IMR-90 (cell line): ENCODE measurements around the gene SPINK5. TPM values are rescaled to one million over a fixed set of nuclear protein-coding genes. Genes with fewer than 3 reads are reported as not detected.

Experiments used
- ATAC-seq: fragments of 200-7000 bp; cut with Tn5 transposase; 2 replicates; pipeline ENCODE4 v1.9.1; 2020; ENCODE audit warnings: low read depth, mild to moderate bottlenecking, moderate library complexity
- BruUV-seq: library from RNA; stranded (reverse); fragments of 400-500 nt; replicated peaks from 2 replicates; lab custom pipeline; 2021; lab: Mats Ljungman, UMichigan
- CTCF ChIA-PET: fragments of 300-600 bp; formaldehyde crosslinking; extraction: SDS; loops from one replicate; lab custom pipeline; 2021; ENCODE audit warnings: antibody characterized with exemption; lab: Yijun Ruan, JAX
- POLR2A ChIA-PET: fragments of 300-600 bp; sonication (Branson Sonifier 250); formaldehyde crosslinking; loops from one replicate; lab custom pipeline; 2022; ENCODE audit warnings: antibody characterized with exemption; ENCODE audit not compliant: unreplicated experiment; lab: Charles Lee
- DNase-seq: peaks from one replicate; pipeline ENCODE4 v3.0.0; 2013
- H2AFZ ChIP-seq: replicated peaks from 2 replicates; pipeline ENCODE3; 2013; ENCODE audit warnings: low read length, mild to moderate bottlenecking; ENCODE audit not compliant: poor library complexity
- H2AK5ac ChIP-seq: 2 replicates; pipeline ENCODE4 v1.6.1; 2013; ENCODE audit warnings: low read depth, low read length, inconsistent platforms
- H2AK9ac ChIP-seq: replicated peaks from 2 replicates; pipeline ENCODE3; 2013; ENCODE audit warnings: mild to moderate bottlenecking, low read depth, low read length, moderate library complexity; ENCODE audit not compliant: poor library complexity
- H2BK120ac ChIP-seq: 2 replicates; pipeline ENCODE4 v1.6.1; 2013; ENCODE audit warnings: low read depth, low read length, inconsistent platforms
- H2BK15ac ChIP-seq: 3 replicates; pipeline ENCODE4 v1.6.1; 2013; ENCODE audit warnings: low read depth, low read length, inconsistent platforms
- H2BK20ac ChIP-seq: 2 replicates; pipeline ENCODE4 v1.6.1; 2013; ENCODE audit warnings: low read depth, mild to moderate bottlenecking, inconsistent platforms, low read length, moderate library complexity
- H2BK5ac ChIP-seq: 2 replicates; pipeline ENCODE4 v1.6.1; 2013; ENCODE audit warnings: mild to moderate bottlenecking, low read depth, low read length, inconsistent platforms; ENCODE audit not compliant: poor library complexity, severe bottlenecking
- H3K14ac ChIP-seq: replicated peaks from 2 replicates; pipeline ENCODE4 v1.6.1; 2013; ENCODE audit warnings: low read depth, low read length, inconsistent platforms
- H3K18ac ChIP-seq: 2 replicates; pipeline ENCODE4 v1.6.1; 2013; ENCODE audit warnings: low read depth, low read length, control low read depth
- H3K23ac ChIP-seq: 2 replicates; pipeline ENCODE4 v1.6.1; 2013; ENCODE audit warnings: low read depth, low read length, inconsistent platforms
- H3K27ac ChIP-seq: 2 replicates; pipeline ENCODE4 v1.5.1; 2013; ENCODE audit warnings: mild to moderate bottlenecking, control low read depth, low read length; ENCODE audit not compliant: insufficient read depth
- H3K27me3 ChIP-seq: 2 replicates; pipeline ENCODE4 v1.6.1; 2013; ENCODE audit warnings: low read length; ENCODE audit not compliant: control insufficient read depth, insufficient read depth
- H3K36me3 ChIP-seq: 2 replicates; pipeline ENCODE4 v1.6.1; 2013; ENCODE audit warnings: low read length, mixed read lengths; ENCODE audit not compliant: control insufficient read depth, insufficient read depth
- H3K4ac ChIP-seq: 2 replicates; pipeline ENCODE4 v1.6.1; 2013; ENCODE audit warnings: low read depth, low read length, inconsistent platforms
- H3K4me1 ChIP-seq: 2 replicates; pipeline ENCODE4 v1.6.1; 2013; ENCODE audit warnings: low read length, mixed read lengths; ENCODE audit not compliant: control insufficient read depth, insufficient read depth
- H3K4me2 ChIP-seq: 2 replicates; pipeline ENCODE4 v1.6.1; 2013; ENCODE audit warnings: low read depth, mild to moderate bottlenecking, control low read depth, low read length, moderate library complexity
- H3K4me3 ChIP-seq: 2 replicates; pipeline ENCODE4 v1.5.1; 2013; ENCODE audit warnings: low read depth, mild to moderate bottlenecking, control low read depth, low read length, moderate library complexity; ENCODE audit not compliant: insufficient read depth
- H3K56ac ChIP-seq: 2 replicates; pipeline ENCODE4 v1.6.1; 2013; ENCODE audit warnings: low read length, inconsistent platforms; ENCODE audit not compliant: insufficient read depth; ENCODE audit errors: extremely low read depth
- H3K79me1 ChIP-seq, 2 experiments: 2 replicates each; pipeline ENCODE4 v1.6.1; 2013; ENCODE audit warnings: low read length in 2 of 2, inconsistent platforms in 1 of 2, low read depth in 1 of 2
- H3K9ac ChIP-seq: 2 replicates; pipeline ENCODE4 v1.6.1; 2013; ENCODE audit warnings: low read depth, low read length, control low read depth
- H3K9me1 ChIP-seq: 2 replicates; pipeline ENCODE4 v1.6.1; 2013; ENCODE audit warnings: low read length, inconsistent platforms; ENCODE audit not compliant: insufficient read depth
- H3K9me3 ChIP-seq: 2 replicates; pipeline ENCODE4 v1.6.1; 2013; ENCODE audit warnings: low read length; ENCODE audit not compliant: control insufficient read depth, insufficient read depth
- H4K20me1 ChIP-seq: 2 replicates; pipeline ENCODE4 v1.6.1; 2013; ENCODE audit warnings: low read length, inconsistent platforms; ENCODE audit not compliant: insufficient read depth
- H4K5ac ChIP-seq: 2 replicates; pipeline ENCODE4 v1.6.1; 2013; ENCODE audit warnings: mild to moderate bottlenecking, low read depth, low read length, control low read depth
- H4K8ac ChIP-seq, 2 experiments: 2 replicates each; pipeline ENCODE4 v1.6.1; 2013; ENCODE audit warnings: low read depth in 2 of 2, low read length in 2 of 2, control low read depth in 1 of 2, inconsistent platforms in 1 of 2
- H4K91ac ChIP-seq: 2 replicates; pipeline ENCODE4 v1.6.1; 2013; ENCODE audit warnings: low read depth, low read length, inconsistent platforms; ENCODE audit not compliant: insufficient read depth
- BHLHE40 ChIP-seq: fragments of 150-350 bp; IDR thresholded peaks from 2 replicates; pipeline ENCODE4 v1.6.1; 2016; ENCODE audit warnings: mild to moderate bottlenecking, low read depth, low read length
- CHD1 ChIP-seq: IDR thresholded peaks from 2 replicates; pipeline ENCODE4 v1.6.1; 2012; ENCODE audit warnings: low read depth, low read length, improper control_type of control experiment
- CTCF ChIP-seq: conservative IDR thresholded peaks from 2 replicates; pipeline ENCODE4 v1.5.1; 2012; ENCODE audit warnings: mild to moderate bottlenecking, low read depth, low read length, improper control_type of control experiment
- FOS ChIP-seq: fragments of 150-350 bp; IDR thresholded peaks from 2 replicates; pipeline ENCODE4 v1.6.1; 2016; ENCODE audit warnings: low read depth, low read length
- MAZ ChIP-seq: IDR thresholded peaks from 2 replicates; pipeline ENCODE4 v1.6.1; 2012; ENCODE audit warnings: low read depth, mild to moderate bottlenecking, low read length, improper control_type of control experiment, moderate library complexity, borderline replicate concordance
- dilution Hi-C: fragments of 300-500 bp; cut with HindIII; formaldehyde crosslinking; loops from one replicate; pipeline ENCODE4 v1.14.3; 2018; ENCODE audit warnings: low sequenced_read_pairs; ENCODE audit not compliant: unreplicated experiment
- in situ Hi-C: fragments of 300-500 bp; cut with MboI; formaldehyde crosslinking; loops from 3 replicates; pipeline ENCODE4 v1.14.3; 2019; ENCODE audit warnings: low sequenced_read_pairs, inconsistent platforms, mixed read lengths
- intact Hi-C: fragments of 100-400 bp; cut with micrococcal nuclease; formaldehyde crosslinking; loops from 2 replicates; pipeline ENCODE4 v1.10.0; 2022
- polyA plus RNA-seq, 3 experiments: library from polyadenylated mRNA; depleted of rRNA; stranded (reverse); fragments of >200 nt; gene quantifications; 2 replicates each; pipeline ENCODE4 v1.2.3, GENCODE V29; 2012; ENCODE audit warnings: low replicate concordance in 1 of 3
- total RNA-seq: library from RNA; depleted of rRNA; stranded (reverse); fragments of >200 nt; gene quantifications from 2 replicates; pipeline ENCODE4 v1.2.3, GENCODE V29; 2012
- TF ChIP-seq, protein P1 (sequence below): fragments of 150-350 bp; IDR thresholded peaks from 2 replicates; pipeline ENCODE4 v1.6.1; 2016; ENCODE audit warnings: low read depth, mild to moderate bottlenecking, low read length, moderate library complexity, borderline replicate concordance
- TF ChIP-seq, protein P2 (sequence below): fragments of 150-350 bp; IDR thresholded peaks from 2 replicates; pipeline ENCODE4 v1.6.1; 2017; ENCODE audit warnings: mild to moderate bottlenecking, antibody characterized with exemption, low read length, low read depth

The SPINK5 gene
- total and polyA plus RNA-seq, 2 of the 4 experiments (the other 2 are of a cell fraction) = not detected

- no TSS peak for BruUV-seq
- no peak for DNase-seq
- ChIA-PET CTCF (interaction anchor here (0.7 kb wide), 1 partner anchor 18 kb away, joined by 3 read pairs; no protein-coding TSS in a partner anchor), POLR2A (no interaction called here)
- Histone ChIP-seq H2BK5ac (no peak overlapping the region), H4K8ac (no peak overlapping the region), H3K4me3 (no peak overlapping the region), H3K14ac (no peak overlapping the region), H3K18ac (no peak overlapping the region), H4K5ac (no peak overlapping the region), H3K9ac (no peak overlapping the region), H3K9me3 (no peaks in the 10 kb centered on the region), H3K4ac (no peak overlapping the region), H3K4me1 (no peaks in the 10 kb centered on the region), H2AFZ (no peak overlapping the region), H3K79me1 (no peaks in the 10 kb centered on the region), H4K91ac (no peak overlapping the region), H2AK5ac (no peak overlapping the region), H3K27ac (no peak overlapping the region), H4K20me1 (no peaks in the 10 kb centered on the region), H2BK15ac (no peak overlapping the region), H3K9me1 (no peaks in the 10 kb centered on the region), H3K23ac (no peak overlapping the region), H3K27me3 (no peaks in the 10 kb centered on the region), H3K36me3 (no peaks in the 10 kb centered on the region), H2BK120ac (no peak overlapping the region), H3K4me2 (no peak overlapping the region), H2AK9ac (no peak overlapping the region), H3K56ac (no peak overlapping the region), H2BK20ac (no peak overlapping the region)
- in situ Hi-C loops (no loop called here), intact Hi-C loops (no loop called here), dilution Hi-C loops (no loop called here)
- no peak for ATAC-seq
- TF ChIP-seq CHD1 (no peak), CTCF (no peak), MAZ (no peak), BHLHE40 (no peak), FOS (no peak)
- TF ChIP-seq, protein P1, sequence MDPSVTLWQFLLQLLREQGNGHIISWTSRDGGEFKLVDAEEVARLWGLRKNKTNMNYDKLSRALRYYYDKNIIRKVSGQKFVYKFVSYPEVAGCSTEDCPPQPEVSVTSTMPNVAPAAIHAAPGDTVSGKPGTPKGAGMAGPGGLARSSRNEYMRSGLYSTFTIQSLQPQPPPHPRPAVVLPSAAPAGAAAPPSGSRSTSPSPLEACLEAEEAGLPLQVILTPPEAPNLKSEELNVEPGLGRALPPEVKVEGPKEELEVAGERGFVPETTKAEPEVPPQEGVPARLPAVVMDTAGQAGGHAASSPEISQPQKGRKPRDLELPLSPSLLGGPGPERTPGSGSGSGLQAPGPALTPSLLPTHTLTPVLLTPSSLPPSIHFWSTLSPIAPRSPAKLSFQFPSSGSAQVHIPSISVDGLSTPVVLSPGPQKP = no peak
- TF ChIP-seq, protein P2, sequence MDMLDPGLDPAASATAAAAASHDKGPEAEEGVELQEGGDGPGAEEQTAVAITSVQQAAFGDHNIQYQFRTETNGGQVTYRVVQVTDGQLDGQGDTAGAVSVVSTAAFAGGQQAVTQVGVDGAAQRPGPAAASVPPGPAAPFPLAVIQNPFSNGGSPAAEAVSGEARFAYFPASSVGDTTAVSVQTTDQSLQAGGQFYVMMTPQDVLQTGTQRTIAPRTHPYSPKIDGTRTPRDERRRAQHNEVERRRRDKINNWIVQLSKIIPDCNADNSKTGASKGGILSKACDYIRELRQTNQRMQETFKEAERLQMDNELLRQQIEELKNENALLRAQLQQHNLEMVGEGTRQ = no peak
Measured at GRCh38 chr5:148152781-148153180, 89.0 kb downstream of the SPINK5 start.
